Fibroblast of lung (primary cell): ENCODE measurements around the gene ESX1. TPM values are rescaled to one million over a fixed set of nuclear protein-coding genes. Genes with fewer than 3 reads are reported as not detected.
A peak's percentile ranks its signal among the peaks of the same experiment; 100 is the strongest.

Experiments
- DNase-seq, 2 donors: peaks; one replicate each; pipeline versions ENCODE4 v3.0.0 to v3.0.0-alpha.2; 2010; ENCODE audit warnings: low read depth in 2 of 2
- H2AFZ ChIP-seq: 2 replicates; pipeline ENCODE4 v1.5.1; 2012; ENCODE audit warnings: low read length, control low read depth, inconsistent platforms
- H3K27ac ChIP-seq: 2 replicates; pipeline ENCODE4 v1.5.1; 2011; ENCODE audit warnings: low read length, control low read depth; ENCODE audit not compliant: insufficient read depth
- H3K27me3 ChIP-seq: 2 replicates; pipeline ENCODE4 v1.5.1; 2011; ENCODE audit warnings: mild to moderate bottlenecking, low read length; ENCODE audit not compliant: control insufficient read depth, insufficient read depth
- H3K36me3 ChIP-seq: 2 replicates; pipeline ENCODE4 v1.5.1; 2011; ENCODE audit warnings: low read length; ENCODE audit not compliant: control insufficient read depth, insufficient read depth
- H3K4me1 ChIP-seq: 2 replicates; pipeline ENCODE4 v1.5.1; 2011; ENCODE audit warnings: low read length; ENCODE audit not compliant: control insufficient read depth, insufficient read depth; ENCODE audit errors: extremely low read depth
- H3K4me2 ChIP-seq: 2 replicates; pipeline ENCODE4 v1.5.1; 2011; ENCODE audit warnings: low read length, control low read depth; ENCODE audit not compliant: insufficient read depth; ENCODE audit errors: extremely low read depth
- H3K4me3 ChIP-seq, 4 experiments: fragments of 200-600 bp in 1 of 4; sonication (generic) in 1 of 4; replicated peaks in 1 of 4; 2 replicates each; pipeline ENCODE4 v1.5.1; 2011 to 2016; ENCODE audit warnings: low read length in 4 of 4, low read depth in 3 of 4, mild to moderate bottlenecking in 3 of 4, control low read depth in 2 of 4, inconsistent platforms in 1 of 4, mixed read lengths in 1 of 4; ENCODE audit not compliant: insufficient read depth in 1 of 4; ENCODE audit errors: control extremely low read depth in 1 of 4
- H3K79me2 ChIP-seq: 2 replicates; pipeline ENCODE4 v1.5.1; 2012; ENCODE audit warnings: mild to moderate bottlenecking, low read length, inconsistent platforms; ENCODE audit not compliant: control insufficient read depth, insufficient read depth
- H3K9ac ChIP-seq: 2 replicates; pipeline ENCODE4 v1.5.1; 2011; ENCODE audit warnings: mild to moderate bottlenecking, low read length, control low read depth; ENCODE audit not compliant: insufficient read depth
- H3K9me3 ChIP-seq: 2 replicates; pipeline ENCODE4 v1.5.1; 2012; ENCODE audit warnings: low read depth, low read length; ENCODE audit not compliant: control insufficient read depth, insufficient read depth
- H4K20me1 ChIP-seq: 2 replicates; pipeline ENCODE4 v1.5.1; 2011; ENCODE audit warnings: low read length; ENCODE audit not compliant: control insufficient read depth, insufficient read depth; ENCODE audit errors: extremely low read depth
- EZH2 ChIP-seq: IDR thresholded peaks from 2 replicates; pipeline ENCODE4 v1.5.1; 2012; ENCODE audit warnings: low read length, control low read depth, mild to moderate bottlenecking; ENCODE audit errors: missing control alignments
- polyA minus RNA-seq: library from RNA; depleted of rRNA, polyadenylated mRNA; stranded (reverse); fragments of >200 nt; gene quantifications from 2 replicates; pipeline ENCODE4 v1.2.3, GENCODE V29; 2011; ENCODE audit warnings: low replicate concordance
- polyA plus RNA-seq, 2 donors: library from polyadenylated mRNA; depleted of rRNA in 1 of 2; stranded (reverse) in 1 of 2; unstranded in 1 of 2; fragments of >200 nt; gene quantifications; 2 replicates each; pipeline ENCODE4 v1.2.1, GENCODE V29; 2011 to 2012; ENCODE audit warnings: missing spikeins in 1 of 2
- total RNA-seq: library from RNA; depleted of rRNA; stranded (reverse); fragments of >200 nt; gene quantifications from 2 replicates; pipeline ENCODE4 v1.2.1, GENCODE V29; 2014
- TF ChIP-seq, protein P1 (sequence below), 2 donors: IDR thresholded peaks in 1 of 2; conservative IDR thresholded peaks in 1 of 2; 1 replicate in 1 of 2; 2 replicates in 1 of 2; pipeline ENCODE4 v1.5.1; 2011 to 2012; ENCODE audit warnings: low read length in 2 of 2, control low read depth in 1 of 2, inconsistent platforms in 1 of 2, low read depth in 1 of 2, mild to moderate bottlenecking in 1 of 2

Gene ESX1
- total RNA-seq (not detected in 2 replicates), polyA plus RNA-seq (not detected in 2 replicates), polyA minus RNA-seq (not detected in 2 replicates)
- polyA plus RNA-seq (2012), result not detected in 2 replicates

DNA sequence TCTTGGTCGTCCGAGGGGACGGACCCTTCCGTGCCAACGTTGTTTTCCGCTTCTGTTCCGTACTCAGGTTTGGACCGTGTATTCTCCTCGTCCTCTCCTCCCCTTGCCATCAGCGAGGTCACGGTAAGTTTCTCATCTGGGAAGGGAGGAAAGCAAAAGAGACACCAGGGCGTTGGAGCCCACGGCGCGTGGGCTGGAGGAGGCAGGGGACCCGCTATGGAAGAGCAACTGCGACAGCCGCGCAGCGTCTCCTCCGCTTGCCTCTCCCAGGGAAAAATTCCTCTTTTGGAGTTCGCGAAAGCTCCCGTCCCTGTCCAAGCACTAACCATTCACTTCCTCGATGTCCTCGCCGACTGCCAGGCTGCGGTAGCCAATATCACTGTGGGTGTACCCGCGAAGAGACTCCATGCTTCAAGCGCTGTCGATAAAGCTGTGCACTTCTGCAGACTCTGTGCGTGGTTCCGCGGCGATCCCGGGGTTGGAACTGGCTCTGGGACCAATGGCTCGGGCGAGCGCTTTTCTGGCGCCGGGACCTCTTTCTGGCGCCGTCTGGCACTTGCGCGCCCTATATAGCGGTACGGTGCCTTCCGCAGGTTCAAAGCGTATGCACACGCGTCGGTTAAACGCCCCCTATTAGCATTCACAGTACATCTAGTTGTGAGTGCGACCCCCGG, at the start of gene ESX1:
Gene ESX1 (minus strand): TSS at position 492 of the 674 bp plus-strand sequence. CDS start 84 bp downstream, at position 408.
- H3K4me2 ChIP-seq, result peak within 1 kb of the TSS; percentile 15
- peak; percentile 68 for TF ChIP-seq EZH2
- TF ChIP-seq, protein P1, sequence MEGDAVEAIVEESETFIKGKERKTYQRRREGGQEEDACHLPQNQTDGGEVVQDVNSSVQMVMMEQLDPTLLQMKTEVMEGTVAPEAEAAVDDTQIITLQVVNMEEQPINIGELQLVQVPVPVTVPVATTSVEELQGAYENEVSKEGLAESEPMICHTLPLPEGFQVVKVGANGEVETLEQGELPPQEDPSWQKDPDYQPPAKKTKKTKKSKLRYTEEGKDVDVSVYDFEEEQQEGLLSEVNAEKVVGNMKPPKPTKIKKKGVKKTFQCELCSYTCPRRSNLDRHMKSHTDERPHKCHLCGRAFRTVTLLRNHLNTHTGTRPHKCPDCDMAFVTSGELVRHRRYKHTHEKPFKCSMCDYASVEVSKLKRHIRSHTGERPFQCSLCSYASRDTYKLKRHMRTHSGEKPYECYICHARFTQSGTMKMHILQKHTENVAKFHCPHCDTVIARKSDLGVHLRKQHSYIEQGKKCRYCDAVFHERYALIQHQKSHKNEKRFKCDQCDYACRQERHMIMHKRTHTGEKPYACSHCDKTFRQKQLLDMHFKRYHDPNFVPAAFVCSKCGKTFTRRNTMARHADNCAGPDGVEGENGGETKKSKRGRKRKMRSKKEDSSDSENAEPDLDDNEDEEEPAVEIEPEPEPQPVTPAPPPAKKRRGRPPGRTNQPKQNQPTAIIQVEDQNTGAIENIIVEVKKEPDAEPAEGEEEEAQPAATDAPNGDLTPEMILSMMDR (conservative IDR thresholded peaks at IDR 0.05 in 1 of 2, IDR thresholded peaks at IDR 0.05 in 1 of 2; ENCODE audit: low read depth in 1 of 2, low read length in 2 of 2), result no peak
- H3K4me3 ChIP-seq, result peak within 1 kb of the TSS in 2 of 4 experiments; percentile 17 to 28
- no peak within 1 kb of the TSS for H3K9ac ChIP-seq
- H3K4me1 ChIP-seq, result no peaks in the 10 kb centered on the region
- DNase-seq, result peak in 1 of 2 donors; percentile 3
- no peaks in the 10 kb centered on the region for H3K36me3 ChIP-seq
- H3K27me3 ChIP-seq, result peaks cover 19% of the 10 kb centered on the region
- no peak within 1 kb of the TSS for H2AFZ ChIP-seq
- H4K20me1 ChIP-seq, result no peaks in the 10 kb centered on the region
- H3K79me2 ChIP-seq, result no peaks in the 10 kb centered on the region
- no peak within 1 kb of the TSS for H3K27ac ChIP-seq
- no peaks in the 10 kb centered on the region for H3K9me3 ChIP-seq

DNA sequence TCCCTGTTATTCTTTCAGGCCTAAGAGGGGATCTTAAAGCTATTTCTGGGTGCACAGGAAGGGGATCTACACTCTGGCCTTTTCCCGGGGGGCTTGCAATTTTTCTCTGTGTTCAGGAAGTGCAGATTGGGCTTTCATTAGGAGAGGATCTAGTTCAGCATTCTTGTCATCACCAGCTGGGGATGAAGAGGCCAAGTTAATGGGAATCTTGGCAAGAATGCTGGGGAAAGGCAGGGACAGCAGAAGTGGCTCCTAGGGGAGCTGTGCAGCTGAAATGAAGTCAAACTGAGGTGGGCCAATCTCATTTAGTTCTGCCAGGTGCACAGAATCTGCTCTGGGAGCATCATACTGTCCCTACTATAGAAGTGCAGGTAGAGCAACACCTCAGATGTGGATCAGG, 40.9 kb upstream of the ESX1 start:
- no peak overlapping the region for H3K4me3 ChIP-seq
- H3K4me2 ChIP-seq, result no peak overlapping the region
- no peak overlapping the region for H3K9ac ChIP-seq
- no peak for DNase-seq
- no peaks in the 10 kb centered on the region for H3K9me3 ChIP-seq
- TF ChIP-seq EZH2, result no peak
- TF ChIP-seq, protein P1 (conservative IDR thresholded peaks at IDR 0.05 in 1 of 2, IDR thresholded peaks at IDR 0.05 in 1 of 2; ENCODE audit: low read depth in 1 of 2, low read length in 2 of 2), result no peak
- H3K27ac ChIP-seq, result no peak overlapping the region
- no peak overlapping the region for H2AFZ ChIP-seq
- H3K27me3 ChIP-seq, result no peaks in the 10 kb centered on the region
- no peaks in the 10 kb centered on the region for H3K36me3 ChIP-seq
- H3K4me1 ChIP-seq, result no peaks in the 10 kb centered on the region
- H3K79me2 ChIP-seq, result no peaks in the 10 kb centered on the region
- no peaks in the 10 kb centered on the region for H4K20me1 ChIP-seq

DNA sequence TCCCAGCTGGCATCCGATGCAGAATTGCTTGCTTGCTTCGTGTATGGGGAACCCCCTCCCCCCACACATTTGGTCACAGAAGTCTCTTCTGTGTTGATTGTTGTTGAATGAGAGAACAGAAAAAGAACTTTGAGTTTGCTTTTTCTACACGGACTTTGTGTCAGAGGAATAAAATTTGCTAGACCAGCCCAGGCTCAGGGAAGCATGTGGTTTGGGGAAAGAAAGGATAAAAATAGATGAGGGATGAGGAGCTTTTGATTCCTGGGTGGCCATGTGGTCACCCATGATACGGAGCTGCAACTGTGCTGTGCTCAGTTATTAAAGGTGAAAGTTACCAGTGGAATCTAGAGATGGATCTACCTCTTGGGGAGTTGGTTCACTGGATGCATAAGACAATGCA, 34.2 kb upstream of the ESX1 start:
- H3K27ac ChIP-seq, result no peak overlapping the region
- TF ChIP-seq, protein P1 (conservative IDR thresholded peaks at IDR 0.05 in 1 of 2, IDR thresholded peaks at IDR 0.05 in 1 of 2; ENCODE audit: low read depth in 1 of 2, low read length in 2 of 2), result no peak
- no peak for TF ChIP-seq EZH2
- H3K4me1 ChIP-seq, result no peaks in the 10 kb centered on the region
- no peak overlapping the region for H3K4me3 ChIP-seq
- peak in 1 of 2 donors; percentile 23 for DNase-seq
- no peaks in the 10 kb centered on the region for H3K36me3 ChIP-seq
- H3K4me2 ChIP-seq, result no peak overlapping the region
- H3K9ac ChIP-seq, result no peak overlapping the region
- H3K79me2 ChIP-seq, result no peaks in the 10 kb centered on the region
- no peaks in the 10 kb centered on the region for H3K27me3 ChIP-seq
- no peaks in the 10 kb centered on the region for H4K20me1 ChIP-seq
- no peaks in the 10 kb centered on the region for H3K9me3 ChIP-seq
- no peak overlapping the region for H2AFZ ChIP-seq
